ENCODE results near the gene POLR2L.

Gene POLR2L

GRCh38 chr11:827146-827896 lies 15.0 kb downstream of the POLR2L start:
- Histone ChIP-seq H3K27me3 (ENCODE audit: control insufficient read depth, insufficient read depth, low read length) (peaks cover 2% of the 10 kb centered on the region), H3K9me3 (replicated peaks; ENCODE audit: low read length) (no peaks in the 10 kb centered on the region), H3K36me3 (ENCODE audit: insufficient read depth, low read length) (peaks cover 23% of the 10 kb centered on the region), H3K4me2 (ENCODE audit: low read length) (peak overlapping the region; percentile 58), H3K4me1 (ENCODE audit: control insufficient read depth, insufficient read depth, low read length) (peaks cover 59% of the 10 kb centered on the region), H3K9ac (ENCODE audit: low read depth, low read length) (no peak overlapping the region), H3K4me3 (ENCODE audit: low read length) (peak overlapping the region; percentile 30)

GRCh38 chr11:826836-827145 lies 15.5 kb downstream of the POLR2L start:
- Histone ChIP-seq H3K9me3 (replicated peaks; ENCODE audit: low read length) (no peaks in the 10 kb centered on the region), H3K9ac (ENCODE audit: low read depth, low read length) (no peak overlapping the region), H3K4me2 (ENCODE audit: low read length) (peak overlapping the region; percentile 58), H3K4me1 (ENCODE audit: control insufficient read depth, insufficient read depth, low read length) (peaks cover 59% of the 10 kb centered on the region), H3K36me3 (ENCODE audit: insufficient read depth, low read length) (peaks cover 28% of the 10 kb centered on the region), H3K27me3 (ENCODE audit: control insufficient read depth, insufficient read depth, low read length) (peaks cover 2% of the 10 kb centered on the region), H3K4me3 (ENCODE audit: low read length) (no peak overlapping the region)

- H3K4me2 ChIP-seq (ENCODE audit: low read length) = no peak overlapping the region
- H3K4me1 ChIP-seq (ENCODE audit: control insufficient read depth, insufficient read depth, low read length) = peaks cover 59% of the 10 kb centered on the region
Measured at GRCh38 chr11:826227-826621, 16.1 kb downstream of the POLR2L start.

GRCh38 chr11:825366-826226 lies 16.7 kb downstream of the POLR2L start:
- H3K27me3 ChIP-seq (ENCODE audit: control insufficient read depth, insufficient read depth, low read length) = peaks cover 2% of the 10 kb centered on the region
- H3K9ac ChIP-seq (ENCODE audit: low read depth, low read length) = no peak overlapping the region
- peaks cover 33% of the 10 kb centered on the region for H3K36me3 ChIP-seq (ENCODE audit: insufficient read depth, low read length)
- peaks cover 59% of the 10 kb centered on the region for H3K4me1 ChIP-seq (ENCODE audit: control insufficient read depth, insufficient read depth, low read length)
- H3K4me2 ChIP-seq (ENCODE audit: low read length) = no peak overlapping the region
- H3K9me3 ChIP-seq (replicated peaks; ENCODE audit: low read length) = no peaks in the 10 kb centered on the region
- no peak overlapping the region for H3K4me3 ChIP-seq (ENCODE audit: low read length)

More at GRCh38 chr11:826227-826621, 16.1 kb downstream of the POLR2L start:
- Histone ChIP-seq H3K4me3 (ENCODE audit: low read length) (no peak overlapping the region), H3K9me3 (replicated peaks; ENCODE audit: low read length) (no peaks in the 10 kb centered on the region), H3K27me3 (ENCODE audit: control insufficient read depth, insufficient read depth, low read length) (peaks cover 2% of the 10 kb centered on the region), H3K36me3 (ENCODE audit: insufficient read depth, low read length) (peaks cover 33% of the 10 kb centered on the region), H3K9ac (ENCODE audit: low read depth, low read length) (no peak overlapping the region)

- no peak overlapping the region for H3K4me2 ChIP-seq (ENCODE audit: low read length)
- H3K4me1 ChIP-seq (ENCODE audit: control insufficient read depth, insufficient read depth, low read length) = peaks cover 56% of the 10 kb centered on the region
Measured at GRCh38 chr11:824942-825341, 17.4 kb downstream of the POLR2L start.

GRCh38 chr11:824292-824880 lies 17.9 kb downstream of the POLR2L start:
- H3K9ac ChIP-seq (ENCODE audit: low read depth, low read length) = no peak overlapping the region
- no peak overlapping the region for H3K4me3 ChIP-seq (ENCODE audit: low read length)
- no peaks in the 10 kb centered on the region for H3K9me3 ChIP-seq (replicated peaks; ENCODE audit: low read length)
- no peak overlapping the region for H3K4me2 ChIP-seq (ENCODE audit: low read length)
- peaks cover 51% of the 10 kb centered on the region for H3K4me1 ChIP-seq (ENCODE audit: control insufficient read depth, insufficient read depth, low read length)
- peaks cover 33% of the 10 kb centered on the region for H3K36me3 ChIP-seq (ENCODE audit: insufficient read depth, low read length)
- H3K27me3 ChIP-seq (ENCODE audit: control insufficient read depth, insufficient read depth, low read length) = peaks cover 2% of the 10 kb centered on the region

More at GRCh38 chr11:824942-825341, 17.4 kb downstream of the POLR2L start:
- Histone ChIP-seq H3K36me3 (ENCODE audit: insufficient read depth, low read length) (peaks cover 33% of the 10 kb centered on the region), H3K9ac (ENCODE audit: low read depth, low read length) (no peak overlapping the region), H3K4me3 (ENCODE audit: low read length) (no peak overlapping the region), H3K9me3 (replicated peaks; ENCODE audit: low read length) (no peaks in the 10 kb centered on the region), H3K27me3 (ENCODE audit: control insufficient read depth, insufficient read depth, low read length) (peaks cover 2% of the 10 kb centered on the region)

GRCh38 chr11:823441-824291 lies 18.7 kb downstream of the POLR2L start:
- peaks cover 33% of the 10 kb centered on the region for H3K36me3 ChIP-seq (ENCODE audit: insufficient read depth, low read length)
- no peak overlapping the region for H3K4me2 ChIP-seq (ENCODE audit: low read length)
- H3K9me3 ChIP-seq (replicated peaks; ENCODE audit: low read length) = no peaks in the 10 kb centered on the region
- H3K4me3 ChIP-seq (ENCODE audit: low read length) = no peak overlapping the region
- H3K4me1 ChIP-seq (ENCODE audit: control insufficient read depth, insufficient read depth, low read length) = peaks cover 49% of the 10 kb centered on the region
- H3K27me3 ChIP-seq (ENCODE audit: control insufficient read depth, insufficient read depth, low read length) = peaks cover 2% of the 10 kb centered on the region
- no peak overlapping the region for H3K9ac ChIP-seq (ENCODE audit: low read depth, low read length)

GRCh38 chr11:821512-822371 lies 20.6 kb downstream of the POLR2L start:
- Histone ChIP-seq H3K27me3 (ENCODE audit: control insufficient read depth, insufficient read depth, low read length) (no peaks in the 10 kb centered on the region), H3K9me3 (replicated peaks; ENCODE audit: low read length) (no peaks in the 10 kb centered on the region), H3K9ac (ENCODE audit: low read depth, low read length) (peak overlapping the region; percentile 96), H3K36me3 (ENCODE audit: insufficient read depth, low read length) (peaks cover 33% of the 10 kb centered on the region), H3K4me2 (ENCODE audit: low read length) (peak overlapping the region; percentile 99), H3K4me3 (ENCODE audit: low read length) (peak overlapping the region; percentile 97), H3K4me1 (ENCODE audit: control insufficient read depth, insufficient read depth, low read length) (peaks cover 42% of the 10 kb centered on the region)

- peaks cover 33% of the 10 kb centered on the region for H3K36me3 ChIP-seq (ENCODE audit: insufficient read depth, low read length)
- peak overlapping the region; percentile 96 for H3K9ac ChIP-seq (ENCODE audit: low read depth, low read length)
- peaks cover 41% of the 10 kb centered on the region for H3K4me1 ChIP-seq (ENCODE audit: control insufficient read depth, insufficient read depth, low read length)
- peak overlapping the region; percentile 99 for H3K4me2 ChIP-seq (ENCODE audit: low read length)
- peak overlapping the region; percentile 97 for H3K4me3 ChIP-seq (ENCODE audit: low read length)
- H3K9me3 ChIP-seq (replicated peaks; ENCODE audit: low read length) = no peaks in the 10 kb centered on the region
- no peaks in the 10 kb centered on the region for H3K27me3 ChIP-seq (ENCODE audit: control insufficient read depth, insufficient read depth, low read length)
Measured at GRCh38 chr11:820655-821511, 21.4 kb downstream of the POLR2L start.

Data from skeletal muscle satellite cell (primary cell).